ENCODE results near the gene ITIH2. TPM values are rescaled to one million over a fixed set of nuclear protein-coding genes. Genes with fewer than 3 reads are reported as not detected.

Gene ITIH2
- total and polyA plus RNA-seq, 2 of the 8 experiments (the other 6 are each of a cell fraction or from before 2014, with no cell fraction given) = not detected

DNA sequence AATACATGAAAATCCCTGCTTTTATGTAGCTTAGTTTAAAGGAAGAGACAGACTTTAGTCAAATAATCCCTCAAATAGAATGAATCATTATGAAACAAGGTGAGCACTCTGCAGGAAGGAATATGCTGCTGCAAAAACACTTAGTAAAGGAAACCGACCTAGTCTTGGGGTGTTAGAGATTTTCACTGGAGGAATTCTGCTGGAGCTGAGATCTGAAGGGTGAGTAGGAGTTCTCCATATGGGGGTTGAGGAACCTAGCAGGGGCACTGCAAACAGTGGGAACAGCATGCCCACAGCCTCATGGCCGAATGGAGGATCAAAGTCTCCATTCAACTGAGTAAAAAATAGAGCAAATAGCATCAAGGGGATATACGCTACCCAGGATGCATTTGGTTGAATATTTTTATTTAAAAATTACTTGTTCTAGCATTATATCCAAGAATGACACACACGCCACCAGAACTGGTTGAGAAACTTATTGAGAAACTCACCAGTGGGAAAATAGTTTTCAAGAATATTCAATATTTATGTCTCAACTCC, 3.5 kb downstream of the ITIH2 start:
- no peak overlapping the region for H3K4ac ChIP-seq (replicated peaks; ENCODE audit: insufficient read length, low read depth, low read length)
- H3K36me3 ChIP-seq (ENCODE audit: control insufficient read depth in 2 of 4, insufficient read depth in 4 of 4, low read length in 3 of 4) = no peaks in the 10 kb centered on the region
- no peaks in the 10 kb centered on the region for H3K79me2 ChIP-seq (ENCODE audit: control insufficient read depth in 1 of 2, insufficient read depth in 2 of 2, low read length in 2 of 2)
- FAIRE-seq (no peak), DNase-seq (ENCODE audit: low read depth in 1 of 2, low spot score in 2 of 2) (no peak)
- H3K27ac ChIP-seq (ENCODE audit: low read depth, low read length) = no peak overlapping the region
- no peaks in the 10 kb centered on the region for H4K20me1 ChIP-seq (replicated peaks in 1 of 2; ENCODE audit: control insufficient read depth in 1 of 2, insufficient read depth in 2 of 2, low read length in 2 of 2)
- no peak overlapping the region for H4K91ac ChIP-seq (replicated peaks; ENCODE audit: insufficient read length, low read length)
- H3K56ac ChIP-seq (replicated peaks; ENCODE audit: insufficient read length, low read depth, low read length) = no peak overlapping the region
- WGBS, 2 experiments (ENCODE audit: extremely low coverage in 1 of 2, insufficient coverage in 1 of 2, insufficient read length in 1 of 2, insufficient replicate concordance in 2 of 2, low coverage in 1 of 2, low lambda C conversion rate in 2 of 2, missing lambda C conversion rate in 1 of 2) = 89% methylated on average over 4 of the region's 4 CpGs; no CpG with 5 or more reads in 1 of the 2 experiments
- no peak overlapping the region for H3K14ac ChIP-seq (ENCODE audit: insufficient read length)
- H3K4me1 ChIP-seq (replicated peaks in 1 of 4; ENCODE audit: control insufficient read depth in 3 of 4, insufficient read depth in 4 of 4, low read length in 3 of 4) = no peaks in the 10 kb centered on the region
- H3K23ac ChIP-seq (ENCODE audit: insufficient read length) = no peak overlapping the region
- H4K8ac ChIP-seq (ENCODE audit: extremely low read depth, insufficient read depth, low read length) = no peak overlapping the region
- H2BK20ac ChIP-seq (ENCODE audit: low read length) = no peak overlapping the region
- no peak overlapping the region for H4K5ac ChIP-seq (ENCODE audit: insufficient read length, low read depth, low read length)
- H3K9ac ChIP-seq (replicated peaks in 1 of 4; ENCODE audit: extremely low read depth in 1 of 4, low read depth in 3 of 4, low read length in 3 of 4) = no peak overlapping the region
- H3K4me2 ChIP-seq (ENCODE audit: insufficient read depth in 1 of 2, low read depth in 2 of 2, low read length in 2 of 2) = no peak overlapping the region
- ChIA-PET CTCF (ENCODE audit: partially characterized antibody) (interaction anchor here (0.6 to 1.5 kb wide), 5 partner anchors 12 to 181 kb away, joined by 3 to 5 read pairs (median 3); no protein-coding TSS in a partner anchor), POLR2A (ENCODE audit: partially characterized antibody) (no interaction called here)
- no peak overlapping the region for H2BK15ac ChIP-seq (ENCODE audit: low read length)
- H2AFZ ChIP-seq (ENCODE audit: low read length) = no peak overlapping the region
- no peak overlapping the region for H3K4me3 ChIP-seq (ENCODE audit: extremely low read depth in 1 of 4, insufficient read depth in 2 of 4, low read depth in 3 of 4, low read length in 4 of 4)
- H3K27me3 ChIP-seq (replicated peaks in 1 of 4; ENCODE audit: control insufficient read depth in 3 of 4, extremely low read depth in 1 of 4, insufficient read depth in 3 of 4, low read length in 3 of 4) = no peaks in the 10 kb centered on the region
- no peaks in the 10 kb centered on the region for H3K23me2 ChIP-seq (ENCODE audit: low read depth, low read length)
- no peak overlapping the region for H2BK5ac ChIP-seq (ENCODE audit: low read depth, low read length)
- no peaks in the 10 kb centered on the region for H3K79me1 ChIP-seq (ENCODE audit: low read depth, low read length)
- no peak overlapping the region for H2AK5ac ChIP-seq (ENCODE audit: low read depth, low read length)
- H3K9me3 ChIP-seq (ENCODE audit: insufficient read depth in 2 of 2, low read depth in 1 of 2, low read length in 1 of 2) = no peaks in the 10 kb centered on the region
- H2BK12ac ChIP-seq (ENCODE audit: low read depth, low read length) = no peak overlapping the region
- no peak overlapping the region for H3K18ac ChIP-seq (ENCODE audit: extremely low read depth, low read length)
- no peak overlapping the region for H2BK120ac ChIP-seq (replicated peaks; ENCODE audit: low read depth, low read length)
- TF ChIP-seq TEAD4 (IDR thresholded peaks at IDR 0.05; ENCODE audit: low read depth, low read length) = no peak
- TF ChIP-seq TBP (IDR thresholded peaks at IDR 0.05; ENCODE audit: low read depth, low read length) = no peak
- TF ChIP-seq, protein P1, sequence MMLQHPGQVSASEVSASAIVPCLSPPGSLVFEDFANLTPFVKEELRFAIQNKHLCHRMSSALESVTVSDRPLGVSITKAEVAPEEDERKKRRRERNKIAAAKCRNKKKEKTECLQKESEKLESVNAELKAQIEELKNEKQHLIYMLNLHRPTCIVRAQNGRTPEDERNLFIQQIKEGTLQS (IDR thresholded peaks at IDR 0.05; ENCODE audit: insufficient read depth, low read depth, low read length) = no peak
- TF ChIP-seq PHF8 (conservative IDR thresholded peaks at IDR 0.05; ENCODE audit: low read depth, low read length) = no peak
- TF ChIP-seq TCF12 (IDR thresholded peaks at IDR 0.05; ENCODE audit: low read depth, low read length) = no peak
- TF ChIP-seq EP300 (IDR thresholded peaks at IDR 0.05; ENCODE audit: borderline replicate concordance in 1 of 2, low read depth in 2 of 2, low read length in 2 of 2) = no peak
- TF ChIP-seq CHD1 (IDR thresholded peaks at IDR 0.05; ENCODE audit: low read depth, low read length) = no peak
- TF ChIP-seq KDM5A (IDR thresholded peaks at IDR 0.05; ENCODE audit: low read length) = no peak
- TF ChIP-seq EZH2 (IDR thresholded peaks at IDR 0.05; ENCODE audit: low read depth, low read length, severe bottlenecking) = no peak
- no peak for TF ChIP-seq SP2 (IDR thresholded peaks at IDR 0.05; ENCODE audit: low read length)
- no peak for TF ChIP-seq ZNF274 (IDR thresholded peaks at IDR 0.05; ENCODE audit: borderline replicate concordance, extremely low read depth, low read length)
- TF ChIP-seq ATF2 (IDR thresholded peaks at IDR 0.05; ENCODE audit: low read length) = no peak

Data from H1 (cell line).